HUES6 (cell line): ENCODE results near the gene PRKCE.

Experiments
- H3K27ac ChIP-seq: 2 replicates; pipeline ENCODE4 v1.7.0; 2013; ENCODE audit warnings: low read depth, mild to moderate bottlenecking, low read length, inconsistent platforms
- H3K27me3 ChIP-seq: 2 replicates; pipeline ENCODE4 v1.6.1; 2013; ENCODE audit warnings: low read length; ENCODE audit not compliant: control insufficient read depth, insufficient read depth
- H3K36me3 ChIP-seq: 2 replicates; pipeline ENCODE4 v1.6.1; 2013; ENCODE audit warnings: low read length; ENCODE audit not compliant: control insufficient read depth, insufficient read depth
- H3K4me1 ChIP-seq: 2 replicates; pipeline ENCODE4 v1.6.1; 2013; ENCODE audit warnings: low read length; ENCODE audit not compliant: control insufficient read depth, insufficient read depth
- H3K4me3 ChIP-seq: 2 replicates; pipeline ENCODE4 v1.5.1; 2013; ENCODE audit warnings: low read depth, low read length
- H3K9ac ChIP-seq: one replicate; pipeline ENCODE4 v1.6.1; 2013; ENCODE audit warnings: mild to moderate bottlenecking, low read length
- H3K9me3 ChIP-seq: 2 replicates; pipeline ENCODE4 v1.6.1; 2013; ENCODE audit warnings: low read depth, low read length; ENCODE audit not compliant: control insufficient read depth, insufficient read depth

Gene PRKCE

DNA sequence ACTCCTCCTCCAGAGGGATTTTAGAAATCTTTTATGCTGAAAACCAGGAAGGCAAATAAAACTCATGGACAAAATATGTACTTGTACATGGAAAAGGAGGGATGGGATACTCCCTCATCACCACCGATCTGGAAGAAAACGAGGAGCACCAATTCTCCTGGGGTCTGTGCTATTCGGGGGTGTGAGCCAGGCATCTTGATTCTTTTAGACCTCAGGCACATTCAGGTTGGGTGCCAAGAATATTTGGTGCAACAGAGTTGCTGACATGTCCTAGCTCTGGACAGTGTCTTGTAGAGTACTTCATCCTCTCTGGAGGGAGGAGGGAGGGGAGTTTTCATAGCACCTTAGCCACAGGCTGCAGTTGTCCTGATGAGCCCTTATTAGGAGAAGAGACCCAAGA, 163.0 kb downstream of the PRKCE start:
- no peaks in the 10 kb centered on the region for H3K27me3 ChIP-seq
- H3K9me3 ChIP-seq, result no peaks in the 10 kb centered on the region
- no peak overlapping the region for H3K4me3 ChIP-seq
- no peaks in the 10 kb centered on the region for H3K36me3 ChIP-seq
- no peak overlapping the region for H3K9ac ChIP-seq
- no peak overlapping the region for H3K27ac ChIP-seq
- H3K4me1 ChIP-seq, result peaks cover 25% of the 10 kb centered on the region; the same call in 1 of the 2 replicates

- Histone ChIP-seq H3K9me3 (no peaks in the 10 kb centered on the region), H3K4me3 (no peak overlapping the region), H3K9ac (no peak overlapping the region), H3K4me1 (peaks cover 25% of the 10 kb centered on the region; the same call in 1 of the 2 replicates), H3K27ac (no peak overlapping the region), H3K36me3 (no peaks in the 10 kb centered on the region), H3K27me3 (no peaks in the 10 kb centered on the region)
These were observed 163.6 kb downstream of the PRKCE start for GRCh38 chr2:45814951-45815621.

GRCh38 chr2:45816272-45816671, 164.8 kb downstream of the PRKCE start:
- no peak overlapping the region for H3K27ac ChIP-seq
- H3K27me3 ChIP-seq, result no peaks in the 10 kb centered on the region
- no peaks in the 10 kb centered on the region for H3K36me3 ChIP-seq
- no peak overlapping the region for H3K9ac ChIP-seq
- peaks cover 25% of the 10 kb centered on the region; the same call in 1 of the 2 replicates for H3K4me1 ChIP-seq
- H3K9me3 ChIP-seq, result no peaks in the 10 kb centered on the region
- no peak overlapping the region for H3K4me3 ChIP-seq

DNA sequence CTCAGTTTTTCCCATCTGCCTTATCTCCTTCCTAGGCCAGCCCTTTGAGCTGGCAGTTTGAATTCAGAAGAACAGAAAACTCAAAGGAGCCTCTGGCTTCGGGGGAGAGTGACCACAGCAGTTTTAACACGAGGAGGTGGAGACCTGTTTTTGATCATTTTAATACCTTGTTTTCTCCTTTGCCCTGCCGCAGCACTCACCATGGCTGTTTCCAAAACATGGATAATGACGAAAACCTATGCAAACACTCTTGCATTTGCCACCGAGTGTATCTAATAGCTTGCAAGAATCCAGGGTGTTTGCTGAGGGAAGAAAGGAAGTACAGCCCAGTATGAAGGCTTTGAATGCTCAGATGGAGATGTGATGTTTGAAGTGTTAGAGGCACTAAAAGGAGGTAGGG, 167.1 kb downstream of the PRKCE start:
- Histone ChIP-seq H3K36me3 (no peaks in the 10 kb centered on the region), H3K27me3 (no peaks in the 10 kb centered on the region), H3K27ac (no peak overlapping the region), H3K9ac (no peak overlapping the region), H3K4me1 (peaks cover 10% of the 10 kb centered on the region; the same call in 1 of the 2 replicates), H3K4me3 (no peak overlapping the region), H3K9me3 (no peaks in the 10 kb centered on the region)

GRCh38 chr2:45820048-45820447, 168.6 kb downstream of the PRKCE start:
- Histone ChIP-seq H3K27ac (no peak overlapping the region), H3K9ac (no peak overlapping the region), H3K9me3 (no peaks in the 10 kb centered on the region), H3K4me1 (0 out of 2 replicates have a peak, but pooled peaks cover 4% of the 10 kb centered on the region), H3K36me3 (no peaks in the 10 kb centered on the region), H3K27me3 (no peaks in the 10 kb centered on the region), H3K4me3 (no peak overlapping the region)

DNA sequence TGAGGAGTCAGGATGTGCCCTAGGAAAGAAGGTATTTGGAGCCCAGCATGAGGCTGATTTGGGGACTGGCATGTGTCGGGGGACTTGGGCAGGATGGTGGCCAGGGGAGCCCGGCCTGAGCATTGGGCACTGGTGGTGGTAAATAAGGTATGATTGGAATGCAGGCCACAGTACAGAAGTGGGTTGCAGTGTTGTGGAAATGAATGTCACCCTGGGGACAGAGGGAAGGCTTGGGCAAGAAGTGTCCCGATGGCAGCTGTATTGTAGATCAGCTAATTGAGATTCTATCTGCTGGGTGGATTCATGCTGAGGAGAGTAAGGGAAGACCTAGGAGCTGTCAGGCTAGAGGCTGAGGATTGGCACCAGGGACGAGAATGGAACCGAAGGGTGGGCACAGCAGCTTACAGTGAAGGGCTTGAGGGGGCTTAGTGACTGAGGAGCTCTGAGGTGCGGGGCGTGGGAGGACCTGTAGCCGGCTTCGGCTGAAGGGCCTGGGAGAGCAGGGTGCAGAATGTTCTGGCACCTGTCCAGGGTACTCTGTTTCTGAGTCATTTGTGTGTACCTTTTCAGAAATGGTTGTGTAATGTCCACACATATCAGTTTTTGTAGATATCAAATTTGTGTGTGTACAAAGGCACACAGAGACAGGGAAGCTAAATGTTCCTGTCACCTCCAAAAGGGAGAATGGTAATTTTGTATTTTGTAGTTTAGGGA, 170.2 kb downstream of the PRKCE start:
- Histone ChIP-seq H3K9ac (no peak overlapping the region), H3K4me3 (no peak overlapping the region), H3K27me3 (no peaks in the 10 kb centered on the region), H3K9me3 (no peaks in the 10 kb centered on the region), H3K27ac (no peak overlapping the region), H3K36me3 (no peaks in the 10 kb centered on the region), H3K4me1 (0 out of 2 replicates have a peak, but pooled peaks cover 4% of the 10 kb centered on the region)

GRCh38 chr2:45822272-45822630, 170.8 kb downstream of the PRKCE start:
- H3K9ac ChIP-seq, result no peak overlapping the region

DNA sequence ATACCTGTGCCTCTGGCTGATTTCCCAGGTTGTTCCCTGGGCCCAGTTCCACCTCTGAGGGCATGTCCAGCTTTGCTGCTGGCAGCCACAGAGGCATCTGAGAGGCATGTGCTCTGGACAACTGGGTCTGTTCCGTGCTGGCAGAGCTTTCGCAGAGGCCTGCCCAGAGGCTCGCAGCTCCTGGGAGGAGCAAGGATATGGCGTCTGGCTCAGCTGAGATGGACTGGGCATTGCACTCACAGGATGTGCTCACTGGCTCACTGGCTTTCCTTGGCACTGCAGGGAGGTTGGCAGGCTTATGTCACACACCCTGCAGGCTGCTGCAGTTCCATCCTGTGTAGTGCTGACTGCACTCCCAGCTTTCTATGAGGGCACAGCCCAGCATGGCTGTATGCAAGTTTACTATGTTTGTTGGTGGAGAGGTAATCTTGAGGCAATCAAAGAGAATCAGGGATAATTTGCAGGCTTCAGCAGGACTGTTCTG, 172.3 kb downstream of the PRKCE start:
- Histone ChIP-seq H3K4me1 (0 out of 2 replicates have a peak, but pooled peaks cover 2% of the 10 kb centered on the region), H3K9ac (no peak overlapping the region), H3K27me3 (no peaks in the 10 kb centered on the region), H3K4me3 (no peak overlapping the region), H3K36me3 (no peaks in the 10 kb centered on the region), H3K27ac (no peak overlapping the region), H3K9me3 (no peaks in the 10 kb centered on the region)

More at GRCh38 chr2:45822272-45822630, 170.8 kb downstream of the PRKCE start:
- no peak overlapping the region for H3K4me3 ChIP-seq
- no peaks in the 10 kb centered on the region for H3K27me3 ChIP-seq
- H3K4me1 ChIP-seq, result 0 out of 2 replicates have a peak, but pooled peaks cover 4% of the 10 kb centered on the region
- no peaks in the 10 kb centered on the region for H3K9me3 ChIP-seq
- H3K27ac ChIP-seq, result no peak overlapping the region
- H3K36me3 ChIP-seq, result no peaks in the 10 kb centered on the region

- Histone ChIP-seq H3K4me1 (no peaks in the 10 kb centered on the region), H3K9me3 (peaks cover 5% of the 10 kb centered on the region; the same call in 1 of the 2 replicates), H3K9ac (no peak overlapping the region), H3K36me3 (no peaks in the 10 kb centered on the region), H3K27me3 (no peaks in the 10 kb centered on the region), H3K4me3 (no peak overlapping the region), H3K27ac (no peak overlapping the region)
These were observed 173.7 kb downstream of the PRKCE start for GRCh38 chr2:45825001-45825651.

- peaks cover 17% of the 10 kb centered on the region; the same call in 1 of the 2 replicates for H3K9me3 ChIP-seq
- H3K27ac ChIP-seq, result no peak overlapping the region
- H3K4me1 ChIP-seq, result no peaks in the 10 kb centered on the region
These were observed 175.0 kb downstream of the PRKCE start for GRCh38 chr2:45826460-45826859.

More at GRCh38 chr2:45826460-45826859, 175.0 kb downstream of the PRKCE start:
- Histone ChIP-seq H3K9ac (no peak overlapping the region), H3K36me3 (no peaks in the 10 kb centered on the region), H3K27me3 (no peaks in the 10 kb centered on the region), H3K4me3 (no peak overlapping the region)
